ENCODE results near the gene KRTAP5-10.
"Not testable (repeated sequence)": the region's sequence is repeated elsewhere in the genome, so short reads cannot be mapped to it uniquely, and the experiment has no call there.

Gene KRTAP5-10

DNA sequence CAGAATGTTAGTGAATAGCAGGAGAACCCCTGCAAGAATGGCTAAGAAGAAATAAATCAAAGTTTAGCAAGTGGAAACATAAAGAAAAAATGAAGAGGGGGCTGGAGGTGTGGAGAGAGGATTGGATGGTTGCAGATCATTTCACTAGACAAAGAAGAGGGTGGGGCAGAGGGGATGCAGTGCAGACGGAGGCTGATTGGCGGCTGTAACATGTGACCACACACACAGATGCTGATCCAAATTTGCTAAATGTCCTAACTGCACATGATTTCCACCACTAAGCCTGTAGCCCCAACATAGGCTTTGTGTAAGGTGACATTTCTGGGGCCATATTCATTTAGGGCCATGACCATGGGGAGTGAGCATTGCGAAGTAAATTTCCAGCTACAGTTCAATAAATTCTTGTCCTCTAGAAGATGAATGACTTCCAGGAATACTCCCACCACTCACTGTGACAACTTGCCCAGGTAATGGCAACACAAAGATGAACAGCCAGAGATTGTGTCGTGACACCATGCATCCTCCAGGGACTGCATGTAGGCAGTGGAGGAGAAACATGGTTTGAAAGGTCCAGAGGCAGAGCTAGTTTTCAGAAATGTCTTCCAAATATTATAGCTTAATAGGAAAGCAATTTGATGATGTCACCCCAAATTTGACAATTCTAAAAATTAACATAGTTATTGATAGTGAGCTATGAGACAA is 10.5 kb downstream of the KRTAP5-10 start:
- in situ Hi-C loops (cut with MboI; ENCODE audit: low sequenced_read_pairs, unreplicated experiment): no loop called here
- no peak for DNase-seq (ENCODE audit: low spot score)
- TF ChIP-seq CTCF (IDR thresholded peaks at IDR 0.05; ENCODE audit: borderline replicate concordance, control extremely low read depth, extremely low read depth, insufficient read depth, missing control alignments): no peak

DNA sequence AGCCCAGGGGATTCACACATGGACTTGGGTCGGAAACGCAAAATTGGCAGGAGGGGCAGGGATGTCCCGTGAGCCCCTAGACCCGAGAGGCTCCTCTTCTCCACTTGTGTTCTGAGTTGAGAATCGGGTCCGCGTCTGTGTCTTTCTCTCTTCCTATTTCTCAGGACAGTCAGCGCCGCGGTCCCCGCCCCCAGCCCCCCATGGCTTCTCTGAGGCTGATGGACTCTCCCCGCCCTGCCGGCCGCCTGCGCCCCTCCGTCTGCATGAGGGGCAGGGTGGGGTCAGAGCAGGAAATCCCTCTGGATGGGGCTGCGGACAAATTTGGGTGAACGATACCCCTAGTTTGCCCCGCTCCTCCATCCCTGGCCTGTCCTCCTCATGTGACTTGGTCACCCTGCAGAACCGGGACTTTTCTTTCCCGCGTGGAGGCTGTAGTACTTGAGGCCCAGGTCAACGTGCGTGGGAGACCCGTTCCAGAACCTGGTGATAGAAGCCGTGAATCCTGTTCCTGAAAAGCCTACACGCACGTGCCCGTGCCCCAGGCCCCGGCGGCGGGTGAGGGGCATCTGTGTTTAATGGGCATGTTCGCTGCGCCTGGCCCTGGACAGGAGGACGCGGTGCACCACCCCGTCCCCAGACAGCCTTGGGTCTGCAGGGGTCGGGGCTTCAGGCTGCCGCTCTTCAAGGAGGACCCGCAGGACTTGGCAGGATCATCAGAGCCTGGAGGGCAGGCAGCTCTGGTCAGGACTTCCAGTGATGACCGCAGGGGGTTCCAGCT is 11.5 kb downstream of the KRTAP5-10 start:
- in situ Hi-C loops (cut with MboI; ENCODE audit: low sequenced_read_pairs, unreplicated experiment); DNase-seq (ENCODE audit: low spot score): not testable (repeated sequence)

- no peak for DNase-seq (ENCODE audit: low spot score)
- in situ Hi-C loops (cut with MboI; ENCODE audit: low sequenced_read_pairs, unreplicated experiment): no loop called here
- TF ChIP-seq CTCF (IDR thresholded peaks at IDR 0.05; ENCODE audit: borderline replicate concordance, control extremely low read depth, extremely low read depth, insufficient read depth, missing control alignments): no peak
Measured at GRCh38 chr11:71577469-71578004, 12.2 kb downstream of the KRTAP5-10 start.

DNA sequence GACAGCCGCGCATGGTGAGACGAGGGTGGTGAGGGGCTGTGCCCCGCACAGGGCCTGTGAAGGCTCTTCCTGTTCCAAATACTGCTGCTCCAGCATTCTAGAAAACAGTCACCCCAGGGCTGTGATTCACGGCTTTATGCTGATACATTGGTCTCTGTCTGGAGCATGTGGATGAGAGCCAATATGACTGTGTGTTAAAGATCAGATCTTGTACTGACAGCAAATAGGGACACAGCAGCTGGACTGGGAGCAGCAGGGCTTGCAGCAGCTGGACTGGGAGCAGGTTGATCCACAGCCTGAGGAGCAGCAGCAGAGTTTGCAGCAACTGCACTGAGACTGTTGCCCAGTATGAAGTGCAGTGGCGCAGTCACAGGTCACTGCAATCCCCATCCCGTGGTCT is 14.2 kb downstream of the KRTAP5-10 start:
- in situ Hi-C loops (cut with MboI; ENCODE audit: low sequenced_read_pairs, unreplicated experiment); DNase-seq (ENCODE audit: low spot score): not testable (repeated sequence)

DNA sequence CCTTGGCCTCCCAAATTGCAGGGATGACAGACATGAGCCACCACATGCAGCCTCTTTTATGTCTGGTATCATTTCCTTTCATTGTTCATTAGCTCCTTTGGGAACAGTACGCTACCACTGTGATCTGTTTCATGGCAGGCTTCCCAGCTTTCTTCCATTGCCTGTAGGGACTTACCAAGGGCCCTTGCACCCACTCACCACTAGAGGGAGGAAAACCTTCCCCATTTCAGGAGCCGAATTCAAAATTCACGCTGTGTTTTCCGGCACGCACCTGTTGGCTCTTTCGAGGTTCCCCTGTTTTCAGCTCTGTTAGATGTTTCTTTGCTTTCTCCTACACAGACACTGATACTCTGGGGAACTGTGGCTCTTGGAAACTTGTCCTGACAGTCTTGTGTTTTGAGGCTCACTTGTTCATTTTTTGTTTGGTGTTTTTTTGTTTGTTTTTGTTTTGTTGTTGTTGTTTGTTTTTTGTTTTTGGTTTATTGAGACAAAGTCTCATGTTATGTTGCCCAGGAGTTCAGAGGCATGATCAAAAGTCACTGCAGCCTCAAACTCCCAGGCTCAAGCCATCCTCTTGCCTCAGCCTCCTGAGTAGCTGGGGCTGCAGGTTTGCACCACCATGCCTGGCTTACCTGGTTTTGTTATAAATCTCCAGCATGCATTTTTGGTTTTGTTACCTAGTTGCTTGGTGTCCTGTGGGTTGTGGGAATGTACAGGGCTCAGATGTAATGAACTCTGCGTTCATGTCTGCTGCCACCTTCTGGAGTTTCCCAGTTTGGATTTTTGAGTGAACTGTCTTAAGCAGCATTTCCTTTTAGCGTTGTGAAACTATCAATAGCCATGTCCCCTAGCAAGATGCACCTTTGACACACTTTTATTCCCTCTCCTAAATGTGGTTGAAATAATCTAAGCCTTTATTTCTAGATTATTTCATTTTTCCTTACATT is 15.0 kb downstream of the KRTAP5-10 start:
- in situ Hi-C loops (cut with MboI; ENCODE audit: low sequenced_read_pairs, unreplicated experiment): no loop called here
- peak; percentile 68 for TF ChIP-seq CTCF (IDR thresholded peaks at IDR 0.05; ENCODE audit: borderline replicate concordance, control extremely low read depth, extremely low read depth, insufficient read depth, missing control alignments)
- peak; percentile 65 for DNase-seq (ENCODE audit: low spot score)

DNA sequence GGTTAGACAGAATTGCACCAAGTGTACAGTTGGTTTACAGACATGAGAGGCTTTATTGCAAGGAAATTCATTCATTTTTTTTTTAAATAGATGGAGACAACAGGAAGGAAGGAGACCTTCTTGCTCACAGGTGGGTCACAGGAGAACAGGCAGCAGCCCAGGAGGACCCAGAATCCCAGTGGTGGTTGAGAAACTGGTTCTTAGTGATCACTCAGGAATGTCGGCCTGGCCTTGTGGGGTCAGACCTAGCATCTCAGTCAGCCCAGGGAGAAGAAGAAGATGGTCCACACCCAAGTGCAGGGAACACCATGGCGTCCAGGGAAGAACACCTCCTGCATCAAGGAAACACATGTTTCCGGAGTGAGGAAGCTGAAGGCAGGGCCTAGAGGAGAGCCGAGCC is 16.5 kb downstream of the KRTAP5-10 start:
- DNase-seq (ENCODE audit: low spot score): no peak
- in situ Hi-C loops (cut with MboI; ENCODE audit: low sequenced_read_pairs, unreplicated experiment): no loop called here
- TF ChIP-seq CTCF (IDR thresholded peaks at IDR 0.05; ENCODE audit: borderline replicate concordance, control extremely low read depth, extremely low read depth, insufficient read depth, missing control alignments): no peak

DNA sequence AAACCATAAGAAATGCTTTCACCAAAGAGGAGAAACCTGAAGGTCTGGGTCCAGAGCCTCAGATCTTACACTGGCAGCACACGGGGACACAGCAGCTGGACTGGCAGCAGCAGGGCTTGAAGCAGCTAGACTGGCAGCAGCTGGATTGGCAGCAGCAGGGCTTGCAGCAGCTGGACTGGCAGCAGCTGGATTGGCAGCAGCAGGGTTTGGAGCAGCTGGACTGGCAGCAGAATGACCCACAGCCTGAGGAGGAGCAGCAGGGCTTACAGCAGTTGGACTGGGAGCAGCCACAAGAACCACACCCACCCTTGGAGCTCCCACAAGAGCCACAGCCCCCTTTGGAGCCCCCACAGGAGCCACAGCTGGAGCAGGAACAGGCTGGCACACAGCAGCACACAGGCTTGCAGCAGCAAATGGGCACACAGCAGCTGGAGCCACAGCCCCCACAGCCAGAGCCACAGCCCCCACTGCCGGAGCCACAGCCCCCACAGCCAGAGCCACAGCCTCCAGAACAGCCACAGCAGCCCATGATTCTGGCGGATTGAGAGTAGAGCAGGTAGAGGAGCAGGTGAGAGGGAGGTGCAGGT is 17.0 kb downstream of the KRTAP5-10 start, which contains the start of gene KRTAP5-11:
KRTAP5-11 (minus strand) TSS at position 567 of the 587 bp plus-strand sequence; CDS start at position 529, 38 bp downstream.
- TF ChIP-seq CTCF (IDR thresholded peaks at IDR 0.05; ENCODE audit: borderline replicate concordance, control extremely low read depth, extremely low read depth, insufficient read depth, missing control alignments): no peak
- DNase-seq (ENCODE audit: low spot score): no peak
- in situ Hi-C loops (cut with MboI; ENCODE audit: low sequenced_read_pairs, unreplicated experiment): no loop called here

DNA sequence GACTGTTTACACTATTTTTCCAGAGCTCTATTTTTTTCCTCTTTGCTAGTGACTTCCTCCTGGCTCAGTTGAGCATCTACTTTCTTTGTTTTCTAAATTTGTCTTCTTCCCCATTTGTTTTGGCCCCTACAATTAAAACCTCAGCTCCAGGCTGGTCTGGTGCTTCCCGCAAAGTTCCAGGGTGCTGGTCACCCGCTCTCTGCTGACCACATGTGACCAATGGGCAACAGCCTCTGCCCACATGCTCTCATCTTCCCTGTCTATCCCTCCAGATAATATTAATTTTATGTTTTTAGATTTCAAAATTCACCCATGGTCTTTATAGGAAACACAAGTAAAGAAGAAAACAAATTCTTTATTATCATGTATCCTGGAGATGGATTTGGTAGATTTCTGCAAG is 17.6 kb downstream of the KRTAP5-10 start:
- in situ Hi-C loops (cut with MboI; ENCODE audit: low sequenced_read_pairs, unreplicated experiment); DNase-seq (ENCODE audit: low spot score): not testable (repeated sequence)

DNA sequence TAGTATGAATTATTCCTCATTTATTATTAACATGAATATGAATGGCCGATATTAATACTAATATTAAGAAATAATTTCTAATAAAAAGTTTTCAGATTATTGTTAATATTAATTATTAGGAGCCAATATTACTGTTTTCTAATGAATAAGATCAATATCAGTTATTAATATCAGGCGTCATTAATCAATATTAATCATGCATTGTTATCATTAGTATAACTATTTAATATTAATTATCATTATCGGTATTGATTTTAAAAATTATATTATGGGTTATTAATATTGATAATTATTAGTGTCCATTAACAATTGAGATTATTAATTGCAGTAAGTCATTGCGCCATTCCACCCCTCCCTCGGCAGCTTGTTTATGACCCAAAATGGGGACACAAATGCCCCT is 20.3 kb downstream of the KRTAP5-10 start:
- DNase-seq (ENCODE audit: low spot score); in situ Hi-C loops (cut with MboI; ENCODE audit: low sequenced_read_pairs, unreplicated experiment): not testable (repeated sequence)

- in situ Hi-C loops (cut with MboI; ENCODE audit: low sequenced_read_pairs, unreplicated experiment); DNase-seq (ENCODE audit: low spot score): not testable (repeated sequence)
Measured at GRCh38 chr11:71588314-71588713, 23.0 kb downstream of the KRTAP5-10 start.

All from GM13976 (cell line).